HG03558 (cell line): ENCODE measurements around the gene SHMT1.
"Not testable (repeated sequence)": the region's sequence is repeated elsewhere in the genome, so short reads cannot be mapped to it uniquely, and the experiment has no call there.

Experiments used
- ATAC-seq: cut with Tn5 transposase; IDR thresholded peaks from one replicate; pipeline ENCODE4 v1.9.1; 2021; ENCODE audit warnings: moderate number of reproducible peaks; ENCODE audit not compliant: unreplicated experiment; ENCODE audit errors: extremely low read depth

Gene SHMT1

DNA sequence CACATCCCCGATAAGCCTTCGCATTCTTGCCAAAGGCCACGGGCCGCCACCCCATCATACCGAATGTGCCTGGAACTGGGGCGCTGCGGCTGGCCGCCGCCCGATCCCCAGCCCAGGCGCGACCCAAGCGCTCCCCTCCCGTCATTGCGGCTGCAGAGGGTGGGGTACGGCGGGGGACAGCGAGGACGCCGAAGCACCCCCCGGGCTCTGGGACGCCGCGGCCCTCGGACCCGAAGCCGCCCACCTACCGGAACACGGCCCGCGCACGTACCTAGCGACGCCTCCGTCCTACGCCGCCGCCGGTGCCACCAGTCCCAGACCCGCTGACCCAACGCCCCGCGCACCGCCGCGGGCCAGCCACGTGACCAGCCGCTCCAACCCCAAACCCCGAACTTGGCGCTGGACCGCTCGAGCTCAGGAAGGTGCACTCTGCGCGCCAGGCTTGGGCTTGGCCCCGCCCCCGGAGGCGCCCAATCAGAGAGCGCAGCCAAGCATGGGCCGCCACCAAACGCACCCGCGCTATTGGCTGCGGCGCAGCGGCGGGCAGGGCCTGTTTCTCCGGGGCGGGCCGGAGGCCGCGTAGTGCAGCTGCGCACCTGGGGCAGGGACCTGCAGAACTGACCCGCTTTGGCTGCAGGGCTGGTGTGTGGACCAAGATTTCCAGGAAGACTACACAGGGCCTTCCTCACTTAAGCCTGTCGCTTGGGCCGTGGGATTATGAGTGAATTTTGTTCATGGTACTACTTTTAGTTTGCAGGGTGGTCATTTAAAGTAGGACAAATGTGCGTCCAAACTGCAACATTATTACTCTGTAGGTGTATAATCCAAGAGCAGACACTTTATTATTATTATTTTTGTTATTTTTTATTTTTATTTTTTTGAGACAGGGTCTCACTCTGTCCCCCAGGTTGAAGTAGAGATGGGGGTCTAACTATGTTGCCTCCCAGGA lies at the start of gene SHMT1:
TSS of gene SHMT1 (minus strand) at position 450 of the 949 bp plus-strand sequence. CDS start 7,569 bp downstream, outside the sequence.
- peak; percentile 90 for ATAC-seq

DNA sequence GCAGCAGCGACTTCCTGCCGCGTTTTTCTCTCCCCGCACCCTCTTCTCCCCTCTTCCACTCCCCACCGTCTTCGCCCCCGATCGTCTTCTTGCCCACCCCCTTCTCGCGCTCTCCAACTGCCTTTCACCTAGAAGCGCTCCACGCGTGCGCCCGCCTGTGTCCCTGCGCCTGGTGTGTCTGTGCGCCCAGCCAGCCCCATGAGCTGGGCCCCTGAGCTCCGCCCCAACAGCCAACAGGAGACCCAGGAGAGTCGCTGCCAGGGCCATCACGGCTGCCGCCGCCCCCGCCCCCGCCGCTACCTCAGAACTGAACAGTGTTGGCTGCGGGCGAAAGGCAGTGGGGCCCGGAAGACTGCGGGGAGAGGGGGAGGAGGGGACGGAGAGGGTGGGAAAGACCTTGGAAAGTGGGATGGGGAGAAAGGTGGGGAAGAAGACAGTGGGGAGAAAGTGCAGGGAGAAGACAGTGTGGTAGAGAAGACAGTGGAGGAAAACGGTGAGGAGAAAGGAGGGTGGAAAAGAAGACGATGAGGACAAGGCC lies 48.7 kb upstream of the SHMT1 start:
- ATAC-seq = not testable (repeated sequence)

GRCh38 chr17:18411377-18411864 lies 48.1 kb upstream of the SHMT1 start:
- not testable (repeated sequence) for ATAC-seq

- ATAC-seq = not testable (repeated sequence)
Observed at GRCh38 chr17:18410736-18411135, 47.4 kb upstream of the SHMT1 start.

DNA sequence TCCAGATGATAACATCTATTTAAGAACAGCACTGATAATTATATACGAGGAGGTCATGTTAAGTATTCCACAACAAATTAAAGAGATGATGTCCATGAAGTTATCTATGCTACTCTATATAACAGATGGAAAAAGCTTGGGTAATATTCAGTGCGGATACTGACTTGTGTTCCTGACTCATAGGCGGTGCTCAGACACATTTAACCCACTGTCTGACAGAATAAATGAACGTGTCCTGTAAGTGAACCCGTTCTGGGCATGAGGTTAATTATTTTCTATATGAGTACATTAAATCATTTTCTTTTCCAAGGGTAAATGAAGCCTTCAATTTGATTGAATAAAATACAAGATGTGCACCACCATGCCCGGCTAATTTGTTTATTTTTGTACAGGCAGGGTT lies 46.0 kb upstream of the SHMT1 start:
- ATAC-seq = not testable (repeated sequence)

DNA sequence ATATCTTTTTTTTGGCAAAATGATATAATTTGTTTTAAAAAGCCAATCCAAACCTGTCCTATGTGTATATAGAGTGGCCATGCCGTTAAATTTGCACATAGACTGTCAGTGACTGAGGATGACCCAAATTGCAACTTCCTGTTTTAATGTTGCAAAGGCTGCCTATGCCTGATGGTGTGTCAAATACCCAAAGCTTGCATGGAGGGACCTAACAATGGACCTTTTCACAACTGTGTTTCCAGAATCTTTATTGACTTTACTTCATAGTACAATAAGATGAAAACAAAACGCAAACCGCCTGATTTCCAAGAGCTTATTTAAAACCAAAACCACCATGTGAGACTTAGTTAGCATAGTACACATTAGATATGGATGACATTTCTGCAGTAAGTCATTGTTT lies 45.6 kb upstream of the SHMT1 start:
- ATAC-seq = not testable (repeated sequence)

- not testable (repeated sequence) for ATAC-seq
Observed at GRCh38 chr17:18403604-18404003, 40.3 kb upstream of the SHMT1 start.

DNA sequence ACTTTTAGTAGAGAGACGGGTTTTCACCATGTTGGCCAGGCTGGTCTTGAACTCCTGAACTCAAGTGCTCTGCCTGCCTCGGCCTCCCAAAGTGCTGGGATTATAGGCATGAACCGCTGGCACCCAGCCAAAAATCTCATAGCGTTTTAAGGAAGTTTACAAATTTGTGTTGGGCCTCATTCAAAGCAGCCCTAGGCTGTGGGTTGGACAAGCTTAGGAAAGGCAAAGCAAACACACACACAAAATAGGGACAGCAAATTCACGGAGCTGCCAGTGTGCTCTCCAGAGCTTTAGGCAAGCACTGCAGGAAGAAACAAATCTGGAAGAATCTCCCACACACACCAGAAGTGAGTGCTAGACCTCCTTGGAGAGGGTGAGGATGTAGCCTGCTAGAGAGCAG lies 39.8 kb upstream of the SHMT1 start:
- not testable (repeated sequence) for ATAC-seq

- ATAC-seq = not testable (repeated sequence)
Observed at GRCh38 chr17:18401872-18402590, 38.7 kb upstream of the SHMT1 start.

GRCh38 chr17:18388728-18389127 lies 25.4 kb upstream of the SHMT1 start:
- ATAC-seq = not testable (repeated sequence)

- not testable (repeated sequence) for ATAC-seq
Observed at GRCh38 chr17:18388266-18388665, 24.9 kb upstream of the SHMT1 start.

GRCh38 chr17:18387583-18387982 lies 24.2 kb upstream of the SHMT1 start:
- not testable (repeated sequence) for ATAC-seq

DNA sequence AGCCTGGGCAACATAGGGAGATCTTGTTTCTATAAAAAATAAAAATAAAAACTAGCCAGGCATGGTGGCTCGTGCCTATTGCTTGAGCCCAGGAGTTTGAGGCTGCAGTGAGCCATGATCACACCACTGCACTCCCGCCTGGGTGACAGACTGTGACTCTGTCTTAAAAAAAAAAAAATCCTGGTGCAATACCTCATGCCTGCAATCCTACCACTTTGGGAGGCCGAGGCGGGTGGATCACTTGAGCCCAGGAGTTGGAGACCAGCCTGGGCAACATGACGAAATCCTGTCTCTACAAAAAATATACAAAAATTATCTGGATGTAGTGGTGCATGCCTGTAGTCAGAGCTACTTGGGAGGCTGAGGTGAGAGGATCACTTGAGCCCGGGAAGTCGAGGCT lies 20.9 kb upstream of the SHMT1 start:
- ATAC-seq = not testable (repeated sequence)

DNA sequence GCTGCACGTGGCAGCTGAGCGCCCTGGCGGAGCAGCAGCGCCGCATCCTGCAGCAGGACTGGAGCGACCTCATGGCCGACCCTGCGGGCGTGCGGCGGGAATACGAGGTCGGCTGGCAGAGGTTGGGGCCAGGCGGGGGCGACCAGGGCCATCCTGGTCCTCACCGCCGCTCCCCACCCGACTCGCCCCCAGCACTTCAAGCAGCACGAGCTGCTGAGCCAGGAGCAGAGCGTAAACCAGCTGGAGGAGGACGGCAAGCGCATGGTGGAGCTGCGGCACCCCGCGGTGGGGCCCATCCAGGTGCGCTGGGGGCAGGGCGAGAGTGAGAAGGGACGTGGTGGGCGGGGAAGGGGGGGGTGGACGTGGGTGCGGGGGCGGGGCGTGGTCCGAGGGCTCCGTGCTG lies 19.7 kb upstream of the SHMT1 start:
- not testable (repeated sequence) for ATAC-seq

- no peak for ATAC-seq
Observed at GRCh38 chr17:18382441-18383078, 19.2 kb upstream of the SHMT1 start.

DNA sequence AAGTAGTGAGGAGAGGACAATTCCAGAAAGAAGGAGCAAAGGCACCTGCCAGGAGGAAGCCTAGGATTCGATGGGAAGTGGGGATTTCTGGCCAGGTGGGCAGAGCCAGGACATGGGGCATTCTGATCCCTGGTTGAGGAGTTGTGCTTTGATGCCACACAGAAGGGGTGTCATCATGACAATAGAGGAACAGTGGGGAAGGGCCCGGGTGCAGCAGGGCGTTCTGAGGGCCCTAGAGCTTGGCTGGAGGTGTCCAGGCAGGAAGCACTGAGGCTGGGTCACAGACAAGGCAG lies 18.5 kb upstream of the SHMT1 start:
- no peak for ATAC-seq

DNA sequence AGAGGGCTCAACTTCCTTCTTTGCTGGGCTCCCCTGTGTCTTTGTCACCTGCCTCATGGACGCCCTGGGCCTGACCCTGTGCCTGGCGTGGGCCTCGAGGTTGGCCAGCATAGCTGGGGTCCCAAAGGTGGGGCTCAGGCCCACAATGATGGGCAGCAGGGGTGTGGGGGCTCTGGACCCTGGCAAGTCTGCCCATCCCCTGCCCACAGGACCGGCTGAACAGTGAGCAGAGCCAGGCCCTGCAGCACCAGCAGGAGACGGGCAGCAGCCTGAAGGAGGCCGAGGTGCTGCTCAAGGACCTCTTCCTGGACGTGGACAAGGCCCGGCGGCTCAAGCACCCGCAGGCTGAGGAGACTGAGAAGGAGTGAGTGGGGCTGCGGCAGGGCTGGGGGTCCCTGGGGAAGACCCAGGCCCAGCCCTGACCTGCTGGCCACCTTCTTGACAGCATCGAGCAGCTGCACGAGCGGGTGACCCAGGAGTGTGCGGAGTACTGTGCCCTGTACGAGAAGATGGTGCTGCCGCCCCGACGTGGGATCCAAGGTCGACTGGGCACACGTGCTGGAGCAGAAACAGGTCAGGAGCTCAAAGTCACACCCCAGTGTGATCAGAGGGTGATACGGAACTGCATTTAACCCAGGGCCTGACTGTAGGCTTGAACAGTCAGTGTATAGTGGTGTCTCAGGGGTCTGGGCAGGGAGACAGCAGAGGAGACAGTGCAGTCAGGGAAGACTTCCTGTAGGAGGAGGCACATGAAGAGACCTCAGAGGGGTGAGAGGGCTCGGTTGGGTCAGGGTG lies 18.0 kb upstream of the SHMT1 start:
- ATAC-seq = no peak

- no peak for ATAC-seq
Observed at GRCh38 chr17:18380471-18381157, 17.3 kb upstream of the SHMT1 start.
